PC-9 (cell line): ENCODE measurements around the gene HMOX2.

Source experiments
- EZH2 ChIP-seq: fragments of 200-600 bp; sonication (generic); IDR thresholded peaks from 2 replicates; pipeline ENCODE4 v1.8.0; 2017; ENCODE audit warnings: antibody characterized with exemption, low read depth
- TF ChIP-seq, protein P1 (sequence below): fragments of 200-600 bp; sonication (generic); conservative IDR thresholded peaks from 2 replicates; pipeline ENCODE4 v1.6.1; 2017; ENCODE audit warnings: mixed run types, antibody characterized with exemption, mild to moderate bottlenecking, moderate library complexity

DNA sequence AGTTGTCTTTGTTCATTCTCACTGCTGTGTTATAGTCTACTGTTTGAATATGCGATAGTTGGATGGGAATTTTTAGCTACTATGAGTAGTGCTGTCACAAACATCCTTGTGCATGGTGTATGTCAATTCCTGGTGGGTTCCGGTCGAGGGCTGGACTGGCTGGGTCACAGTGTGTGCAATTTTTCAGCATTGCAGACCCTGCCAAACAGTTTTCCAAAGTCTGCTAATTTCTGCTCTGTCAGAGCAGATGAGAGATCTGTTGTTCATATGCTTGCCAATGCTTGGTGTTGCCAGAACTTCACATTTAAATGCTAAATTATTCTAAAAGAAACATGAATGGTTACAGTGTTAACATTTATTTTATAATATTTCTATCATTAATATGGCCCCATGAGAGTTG, 76.3 kb downstream of the HMOX2 start:
- TF ChIP-seq, protein P1, sequence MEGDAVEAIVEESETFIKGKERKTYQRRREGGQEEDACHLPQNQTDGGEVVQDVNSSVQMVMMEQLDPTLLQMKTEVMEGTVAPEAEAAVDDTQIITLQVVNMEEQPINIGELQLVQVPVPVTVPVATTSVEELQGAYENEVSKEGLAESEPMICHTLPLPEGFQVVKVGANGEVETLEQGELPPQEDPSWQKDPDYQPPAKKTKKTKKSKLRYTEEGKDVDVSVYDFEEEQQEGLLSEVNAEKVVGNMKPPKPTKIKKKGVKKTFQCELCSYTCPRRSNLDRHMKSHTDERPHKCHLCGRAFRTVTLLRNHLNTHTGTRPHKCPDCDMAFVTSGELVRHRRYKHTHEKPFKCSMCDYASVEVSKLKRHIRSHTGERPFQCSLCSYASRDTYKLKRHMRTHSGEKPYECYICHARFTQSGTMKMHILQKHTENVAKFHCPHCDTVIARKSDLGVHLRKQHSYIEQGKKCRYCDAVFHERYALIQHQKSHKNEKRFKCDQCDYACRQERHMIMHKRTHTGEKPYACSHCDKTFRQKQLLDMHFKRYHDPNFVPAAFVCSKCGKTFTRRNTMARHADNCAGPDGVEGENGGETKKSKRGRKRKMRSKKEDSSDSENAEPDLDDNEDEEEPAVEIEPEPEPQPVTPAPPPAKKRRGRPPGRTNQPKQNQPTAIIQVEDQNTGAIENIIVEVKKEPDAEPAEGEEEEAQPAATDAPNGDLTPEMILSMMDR: no peak
- TF ChIP-seq EZH2: no peak
